ENCODE data around the gene KCTD11.
A peak's percentile ranks its signal among the peaks of the same experiment; 100 is the strongest.
"Not testable (repeated sequence)": the region's sequence is repeated elsewhere in the genome, so short reads cannot be mapped to it uniquely, and the experiment has no call there.

KCTD11 gene

GRCh38 chr17:7323731-7324437, 28.1 kb upstream of the KCTD11 start:
- DNase-seq = peak; percentile 36

GRCh38 chr17:7324438-7324779, 27.6 kb upstream of the KCTD11 start:
- DNase-seq = no peak

GRCh38 chr17:7325031-7325528, 26.9 kb upstream of the KCTD11 start:
- DNase-seq = no peak

- no peak for DNase-seq
Measured at GRCh38 chr17:7326186-7326585, 25.8 kb upstream of the KCTD11 start.

GRCh38 chr17:7327056-7327455, 24.9 kb upstream of the KCTD11 start:
- DNase-seq = no peak

GRCh38 chr17:7327501-7327900, 24.5 kb upstream of the KCTD11 start:
- no peak for DNase-seq

- no peak for DNase-seq
Measured at GRCh38 chr17:7328009-7328408, 24.0 kb upstream of the KCTD11 start.

GRCh38 chr17:7328840-7329373, 23.1 kb upstream of the KCTD11 start, which contains the start of gene NEURL4:
TSS of gene NEURL4 (minus strand) at chr17:7329335. CDS start at chr17:7329312, 23 bp downstream.
- DNase-seq = no peak

- peak; percentile 94 for DNase-seq
Measured at GRCh38 chr17:7329374-7329996, 22.5 kb upstream of the KCTD11 start.

- peak; percentile 66 for DNase-seq
Measured at GRCh38 chr17:7329997-7330637, 21.8 kb upstream of the KCTD11 start.

- DNase-seq = no peak
Measured at GRCh38 chr17:7330638-7331015, 21.3 kb upstream of the KCTD11 start.

GRCh38 chr17:7332111-7332510, 19.9 kb upstream of the KCTD11 start:
- DNase-seq = no peak

- DNase-seq = not testable (repeated sequence)
Measured at GRCh38 chr17:7332600-7333069, 19.3 kb upstream of the KCTD11 start.

GRCh38 chr17:7334938-7335538, 16.9 kb upstream of the KCTD11 start:
- DNase-seq = no peak

GRCh38 chr17:7335765-7336164, 16.2 kb upstream of the KCTD11 start:
- not testable (repeated sequence) for DNase-seq

GRCh38 chr17:7336240-7337175, 15.5 kb upstream of the KCTD11 start, which contains the start of gene ACAP1:
TSS of gene ACAP1 (plus strand) at chr17:7336529. CDS start at chr17:7336735, 206 bp downstream.
- DNase-seq = no peak

GRCh38 chr17:7337600-7337999, 14.4 kb upstream of the KCTD11 start:
- DNase-seq = not testable (repeated sequence)

GRCh38 chr17:7340179-7340578, 11.8 kb upstream of the KCTD11 start:
- no peak for DNase-seq

GRCh38 chr17:7341842-7342241, 10.1 kb upstream of the KCTD11 start:
- DNase-seq = no peak

- DNase-seq = no peak
Measured at GRCh38 chr17:7343250-7343649, 8.7 kb upstream of the KCTD11 start.

- DNase-seq = no peak
Measured at GRCh38 chr17:7346761-7347614, 5.0 kb upstream of the KCTD11 start.

Measured in kidney glomerular epithelial cell (primary cell).